GM21447 (cell line): Measurements from ENCODE around the gene TANC1.
"Not testable (repeated sequence)": the region's sequence is repeated elsewhere in the genome, so short reads cannot be mapped to it uniquely, and the experiment has no call there.

ENCODE experiments used
- ATAC-seq: cut with Tn5 transposase; IDR thresholded peaks from one replicate; pipeline ENCODE4 v1.9.1; 2021; ENCODE audit not compliant: unreplicated experiment

Gene TANC1

DNA sequence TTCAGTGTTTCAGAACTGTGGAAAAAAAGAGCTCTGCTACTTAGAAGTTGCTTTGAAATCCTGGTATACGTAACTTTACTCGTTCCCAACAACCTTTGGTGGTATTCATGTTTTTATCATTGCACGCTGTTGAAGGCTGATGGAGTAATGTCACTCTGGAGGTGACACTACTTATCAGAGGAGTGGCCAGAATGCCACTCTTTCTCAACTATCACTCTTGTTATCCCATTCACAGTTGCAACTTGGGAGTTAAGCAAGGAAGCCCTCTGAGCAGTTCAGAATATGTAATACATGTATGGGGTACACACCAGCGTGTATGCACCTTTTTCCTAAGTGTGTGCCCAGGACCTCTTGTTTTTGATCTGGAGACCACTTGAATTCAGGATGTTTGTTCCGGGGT, 53.6 kb downstream of the TANC1 start:
- no peak for ATAC-seq

DNA sequence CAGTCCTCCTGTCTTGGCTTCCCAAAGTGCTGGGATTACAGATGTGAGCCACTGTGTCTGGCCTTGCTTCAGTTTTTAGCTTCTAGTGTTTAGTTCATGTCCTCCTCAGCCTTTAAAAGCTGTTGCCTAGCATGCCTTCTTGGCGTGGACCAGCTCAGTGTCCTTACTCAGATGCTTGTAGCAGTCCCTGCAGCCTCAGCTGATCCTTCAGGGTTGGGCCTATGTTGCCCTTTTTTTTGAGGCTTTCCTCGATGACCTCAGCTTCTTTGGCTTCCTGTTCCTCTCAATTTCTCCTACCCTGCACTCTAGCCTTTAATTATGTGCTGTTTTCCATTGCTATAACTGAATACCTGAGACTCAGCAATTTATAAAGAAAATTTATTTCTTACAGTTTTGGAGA, 57.7 kb downstream of the TANC1 start:
- no peak for ATAC-seq

DNA sequence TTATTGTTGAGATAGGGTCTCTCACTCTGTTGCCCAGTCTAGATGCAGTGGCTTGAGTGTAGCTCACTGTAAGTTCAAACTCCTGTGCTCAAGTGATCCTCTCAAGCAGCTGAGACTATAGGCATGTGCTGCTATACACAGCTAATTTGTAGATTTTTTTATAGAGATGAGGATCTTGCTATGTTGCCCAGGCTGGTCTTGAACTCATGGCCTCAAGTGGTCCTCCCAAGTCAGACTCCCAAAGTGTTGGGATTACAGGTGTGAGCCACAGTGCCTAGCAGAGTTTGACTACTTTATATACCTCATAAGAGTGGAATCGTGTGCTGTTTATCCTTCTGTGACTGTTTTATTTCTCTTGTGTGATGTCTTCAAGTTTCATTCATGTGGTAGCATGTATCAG, 60.3 kb downstream of the TANC1 start:
- no peak for ATAC-seq

- ATAC-seq: no peak
These were observed 61.5 kb downstream of the TANC1 start for GRCh38 chr2:159029936-159030335.

GRCh38 chr2:159030674-159031380, 62.4 kb downstream of the TANC1 start:
- ATAC-seq: no peak

DNA sequence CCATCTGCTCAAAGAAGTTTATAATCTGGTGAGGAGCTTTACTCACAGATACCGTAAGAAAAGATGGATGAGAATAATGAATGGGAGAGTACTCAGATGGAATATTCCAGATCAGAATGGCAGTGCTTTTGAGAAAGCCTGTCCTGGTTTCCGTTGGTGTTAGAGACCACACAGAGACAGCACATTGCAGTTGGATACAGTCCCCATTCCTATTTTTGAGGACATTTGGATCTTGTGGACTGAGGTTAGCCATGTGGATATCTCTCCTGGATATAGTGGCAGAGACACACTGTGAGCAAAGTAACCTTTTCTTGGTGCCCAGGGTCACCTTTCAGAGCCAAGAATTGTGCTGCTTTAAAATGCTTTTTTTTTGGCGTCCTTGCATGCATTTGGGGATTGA, 63.7 kb downstream of the TANC1 start:
- ATAC-seq: no peak

GRCh38 chr2:159032580-159032979, 64.1 kb downstream of the TANC1 start:
- ATAC-seq: no peak

GRCh38 chr2:159034713-159035112, 66.3 kb downstream of the TANC1 start:
- ATAC-seq: no peak

GRCh38 chr2:159035790-159036411, 67.5 kb downstream of the TANC1 start:
- ATAC-seq: no peak

DNA sequence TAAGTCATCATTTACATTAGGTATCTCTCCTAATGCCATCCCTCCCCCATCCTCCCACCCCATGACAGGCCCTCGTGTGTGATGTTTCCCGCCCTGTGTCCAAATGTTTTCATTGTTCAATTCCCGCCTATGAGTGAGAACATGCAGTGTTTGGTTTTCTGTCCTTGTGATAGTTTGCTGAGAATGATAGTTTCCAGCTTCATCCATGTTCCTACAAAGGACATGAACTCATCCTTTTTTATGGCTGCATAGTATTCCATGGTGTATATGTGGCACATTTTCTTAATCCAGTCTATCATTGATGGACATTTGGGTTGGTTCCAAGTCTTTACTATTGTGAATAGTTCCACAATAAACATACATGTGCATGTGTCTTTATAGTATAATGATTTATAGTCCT, 68.0 kb downstream of the TANC1 start:
- not testable (repeated sequence) for ATAC-seq

- ATAC-seq: not testable (repeated sequence)
These were observed 72.9 kb downstream of the TANC1 start for GRCh38 chr2:159041328-159041727.

DNA sequence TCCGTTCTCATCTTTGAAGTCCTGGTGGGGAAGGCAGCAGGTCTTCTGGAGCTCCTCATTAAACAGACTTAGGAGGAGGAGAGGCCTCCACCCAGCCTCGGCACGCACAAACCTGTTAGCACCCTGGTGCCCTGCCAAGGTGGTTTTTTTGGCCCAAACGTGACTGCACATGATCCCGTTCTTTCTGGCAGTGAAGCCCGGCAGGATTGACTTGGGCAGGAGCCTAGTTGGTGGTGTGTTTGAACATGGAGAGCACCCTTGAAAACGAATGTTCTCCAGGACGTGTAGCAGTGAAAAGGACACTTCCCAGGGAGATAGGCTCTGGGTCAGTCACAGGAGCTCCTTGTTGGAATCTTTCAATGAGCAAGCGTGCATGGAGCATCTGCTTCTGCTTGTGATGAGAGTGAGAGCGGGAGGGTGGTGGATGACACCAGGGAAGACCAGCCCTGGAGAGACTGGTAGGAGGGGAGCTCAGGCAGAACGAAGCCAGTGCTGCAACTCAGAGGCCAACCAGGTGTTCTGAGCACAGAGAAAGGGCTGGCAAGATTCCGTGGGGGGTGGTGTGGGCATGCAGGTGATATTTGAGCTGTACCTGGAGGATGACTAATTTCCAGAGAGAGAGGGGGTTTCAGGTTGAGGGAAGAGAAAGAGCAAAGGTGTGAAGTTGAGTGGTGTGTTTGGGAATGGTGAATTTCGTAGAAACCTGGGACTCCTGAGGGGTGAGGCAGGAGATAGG, 73.8 kb downstream of the TANC1 start:
- no peak for ATAC-seq

- ATAC-seq: no peak
These were observed 75.3 kb downstream of the TANC1 start for GRCh38 chr2:159043710-159044109.

GRCh38 chr2:159044804-159045286, 76.4 kb downstream of the TANC1 start:
- no peak for ATAC-seq

GRCh38 chr2:159045545-159046454, 77.4 kb downstream of the TANC1 start:
- no peak for ATAC-seq

GRCh38 chr2:159046966-159047365, 78.5 kb downstream of the TANC1 start:
- no peak for ATAC-seq

- ATAC-seq: no peak
These were observed 82.0 kb downstream of the TANC1 start for GRCh38 chr2:159050426-159050825.

DNA sequence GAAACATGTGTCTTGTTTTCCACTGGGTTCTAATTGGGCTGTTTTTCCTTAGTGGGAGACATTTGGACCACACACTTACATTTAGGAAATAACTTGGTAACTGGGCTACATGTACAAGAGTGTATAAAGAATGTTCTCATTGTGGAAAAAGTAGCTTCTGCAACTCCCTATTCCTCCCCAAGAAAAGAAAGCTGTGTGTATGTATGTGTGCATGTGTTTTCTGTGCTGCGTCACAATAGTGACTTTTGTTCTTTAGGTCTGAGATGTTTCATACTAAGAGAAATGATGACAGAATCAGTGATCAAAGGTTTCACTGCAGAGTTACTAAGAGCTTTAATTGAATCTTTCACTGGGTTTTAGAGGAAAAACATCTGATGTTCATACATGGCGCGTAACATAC, 82.7 kb downstream of the TANC1 start:
- ATAC-seq: no peak

GRCh38 chr2:159051661-159052060, 83.2 kb downstream of the TANC1 start:
- no peak for ATAC-seq

GRCh38 chr2:159052157-159052601, 83.7 kb downstream of the TANC1 start:
- ATAC-seq: no peak
